ENCODE data around the gene ATP6V0E1. TPM values are rescaled to one million over a fixed set of nuclear protein-coding genes. Genes with fewer than 3 reads are reported as not detected.
"Not testable (repeated sequence)": the region's sequence is repeated elsewhere in the genome, so short reads cannot be mapped to it uniquely, and the experiment has no call there.

Gene ATP6V0E1
- total RNA-seq, 2 donors from 2014 or later: 102 to 104 TPM

- not testable (repeated sequence) for H3K4me3 Mint-ChIP-seq; H3K9me3 ChIP-seq (ENCODE audit: control insufficient read depth, low read length, poor library complexity, severe bottlenecking); DNase-seq; ATAC-seq; H3K27me3 Mint-ChIP-seq; H3K36me3 Mint-ChIP-seq (ENCODE audit: low read depth)
- peaks cover 42% of the 10 kb centered on the region for H3K4me1 Mint-ChIP-seq
- H3K27ac Mint-ChIP-seq: peak overlapping the region; percentile 89
These were observed 33.5 kb downstream of the ATP6V0E1 start for GRCh38 chr5:173017087-173017486.

- Mint-ChIP-seq H3K27me3 (no peaks in the 10 kb centered on the region), H3K4me1 (peaks cover 37% of the 10 kb centered on the region), H3K36me3 (ENCODE audit: low read depth) (no peaks in the 10 kb centered on the region), H3K27ac (peak overlapping the region; percentile 89), H3K4me3 (no peak overlapping the region)
- no peak for ATAC-seq
- no peaks in the 10 kb centered on the region for H3K9me3 ChIP-seq (ENCODE audit: control insufficient read depth, low read length, poor library complexity, severe bottlenecking)
- no peak for DNase-seq
These were observed 34.8 kb downstream of the ATP6V0E1 start for GRCh38 chr5:173018358-173018757.

- no peaks in the 10 kb centered on the region for H3K9me3 ChIP-seq (ENCODE audit: control insufficient read depth, low read length, poor library complexity, severe bottlenecking)
- Mint-ChIP-seq H3K36me3 (ENCODE audit: low read depth) (no peaks in the 10 kb centered on the region), H3K4me1 (peaks cover 34% of the 10 kb centered on the region), H3K27me3 (no peaks in the 10 kb centered on the region), H3K27ac (peak overlapping the region; percentile 89), H3K4me3 (no peak overlapping the region)
- ATAC-seq (no peak), DNase-seq (no peak)
These were observed 36.6 kb downstream of the ATP6V0E1 start for GRCh38 chr5:173020154-173020581.

GRCh38 chr5:173020643-173021042 lies 37.1 kb downstream of the ATP6V0E1 start:
- Mint-ChIP-seq H3K4me1 (peaks cover 32% of the 10 kb centered on the region), H3K36me3 (ENCODE audit: low read depth) (no peaks in the 10 kb centered on the region), H3K27ac (peak overlapping the region; percentile 89), H3K27me3 (no peaks in the 10 kb centered on the region), H3K4me3 (no peak overlapping the region)
- DNase-seq (no peak), ATAC-seq (no peak)
- H3K9me3 ChIP-seq (ENCODE audit: control insufficient read depth, low read length, poor library complexity, severe bottlenecking): no peaks in the 10 kb centered on the region

GRCh38 chr5:173025651-173026050 lies 42.1 kb downstream of the ATP6V0E1 start:
- no peaks in the 10 kb centered on the region for H3K9me3 ChIP-seq (ENCODE audit: control insufficient read depth, low read length, poor library complexity, severe bottlenecking)
- ATAC-seq (no peak), DNase-seq (no peak)
- Mint-ChIP-seq H3K4me3 (no peak overlapping the region), H3K27me3 (no peaks in the 10 kb centered on the region), H3K4me1 (peaks cover 8% of the 10 kb centered on the region), H3K36me3 (ENCODE audit: low read depth) (no peaks in the 10 kb centered on the region), H3K27ac (peak overlapping the region; percentile 82)

GRCh38 chr5:173027905-173028304 lies 44.3 kb downstream of the ATP6V0E1 start:
- Mint-ChIP-seq H3K4me1 (peaks cover 2% of the 10 kb centered on the region), H3K36me3 (ENCODE audit: low read depth) (no peaks in the 10 kb centered on the region), H3K27ac (no peak overlapping the region), H3K27me3 (no peaks in the 10 kb centered on the region), H3K4me3 (peak overlapping the region; percentile 39)
- H3K9me3 ChIP-seq (ENCODE audit: control insufficient read depth, low read length, poor library complexity, severe bottlenecking): no peaks in the 10 kb centered on the region
- no peak for DNase-seq
- ATAC-seq: no peak

GRCh38 chr5:173028811-173029327 lies 45.3 kb downstream of the ATP6V0E1 start:
- Mint-ChIP-seq H3K4me3 (no peak overlapping the region), H3K4me1 (peaks cover 8% of the 10 kb centered on the region), H3K27me3 (no peaks in the 10 kb centered on the region), H3K27ac (no peak overlapping the region), H3K36me3 (ENCODE audit: low read depth) (no peaks in the 10 kb centered on the region)
- ATAC-seq (no peak), DNase-seq (no peak)
- no peaks in the 10 kb centered on the region for H3K9me3 ChIP-seq (ENCODE audit: control insufficient read depth, low read length, poor library complexity, severe bottlenecking)

- peak; percentile 65 for ATAC-seq
- no peak for DNase-seq
- Mint-ChIP-seq H3K4me3 (no peak overlapping the region), H3K36me3 (ENCODE audit: low read depth) (no peaks in the 10 kb centered on the region), H3K27ac (no peak overlapping the region), H3K27me3 (no peaks in the 10 kb centered on the region), H3K4me1 (peaks cover 8% of the 10 kb centered on the region)
- H3K9me3 ChIP-seq (ENCODE audit: control insufficient read depth, low read length, poor library complexity, severe bottlenecking): no peaks in the 10 kb centered on the region
These were observed 45.9 kb downstream of the ATP6V0E1 start for GRCh38 chr5:173029499-173029921.

GRCh38 chr5:173032096-173032495 lies 48.5 kb downstream of the ATP6V0E1 start:
- DNase-seq; H3K4me3 Mint-ChIP-seq; H3K27me3 Mint-ChIP-seq; ATAC-seq; H3K9me3 ChIP-seq (ENCODE audit: control insufficient read depth, low read length, poor library complexity, severe bottlenecking); H3K36me3 Mint-ChIP-seq (ENCODE audit: low read depth): not testable (repeated sequence)
- H3K4me1 Mint-ChIP-seq: peaks cover 30% of the 10 kb centered on the region
- peak overlapping the region; percentile 79 for H3K27ac Mint-ChIP-seq

GRCh38 chr5:173032730-173033129 lies 49.2 kb downstream of the ATP6V0E1 start:
- no peak for ATAC-seq
- no peaks in the 10 kb centered on the region for H3K36me3 Mint-ChIP-seq (ENCODE audit: low read depth)
- peak overlapping the region; percentile 79 for H3K27ac Mint-ChIP-seq
- DNase-seq: no peak
- no peaks in the 10 kb centered on the region for H3K9me3 ChIP-seq (ENCODE audit: control insufficient read depth, low read length, poor library complexity, severe bottlenecking)
- H3K27me3 Mint-ChIP-seq: no peaks in the 10 kb centered on the region
- H3K4me1 Mint-ChIP-seq: peaks cover 33% of the 10 kb centered on the region
- H3K4me3 Mint-ChIP-seq: no peak overlapping the region

GRCh38 chr5:173033923-173034322 lies 50.4 kb downstream of the ATP6V0E1 start:
- H3K4me1 Mint-ChIP-seq: peaks cover 33% of the 10 kb centered on the region
- DNase-seq (no peak), ATAC-seq (no peak)
- H3K4me3 Mint-ChIP-seq: peak overlapping the region; percentile 52
- no peaks in the 10 kb centered on the region for H3K9me3 ChIP-seq (ENCODE audit: control insufficient read depth, low read length, poor library complexity, severe bottlenecking)
- no peaks in the 10 kb centered on the region for H3K27me3 Mint-ChIP-seq
- H3K36me3 Mint-ChIP-seq (ENCODE audit: low read depth): no peaks in the 10 kb centered on the region
- peak overlapping the region; percentile 79 for H3K27ac Mint-ChIP-seq

- no peaks in the 10 kb centered on the region for H3K36me3 Mint-ChIP-seq (ENCODE audit: low read depth)
- H3K4me1 Mint-ChIP-seq: peaks cover 41% of the 10 kb centered on the region
- no peaks in the 10 kb centered on the region for H3K27me3 Mint-ChIP-seq
- peak overlapping the region; percentile 90 for H3K4me3 Mint-ChIP-seq
- ATAC-seq: peak; percentile 50
- H3K27ac Mint-ChIP-seq: peak overlapping the region; percentile 97
- no peak for DNase-seq
- no peaks in the 10 kb centered on the region for H3K9me3 ChIP-seq (ENCODE audit: control insufficient read depth, low read length, poor library complexity, severe bottlenecking)
These were observed 52.5 kb downstream of the ATP6V0E1 start for GRCh38 chr5:173035904-173036707.

GRCh38 chr5:173039188-173039587 lies 55.6 kb downstream of the ATP6V0E1 start:
- Mint-ChIP-seq H3K36me3 (ENCODE audit: low read depth) (no peaks in the 10 kb centered on the region), H3K27me3 (no peaks in the 10 kb centered on the region), H3K4me3 (no peak overlapping the region), H3K4me1 (peaks cover 35% of the 10 kb centered on the region), H3K27ac (peak overlapping the region; percentile 49)
- ATAC-seq (no peak), DNase-seq (no peak)
- H3K9me3 ChIP-seq (ENCODE audit: control insufficient read depth, low read length, poor library complexity, severe bottlenecking): no peaks in the 10 kb centered on the region

GRCh38 chr5:173039964-173040363 lies 56.4 kb downstream of the ATP6V0E1 start:
- ATAC-seq (no peak), DNase-seq (no peak)
- Mint-ChIP-seq H3K27me3 (no peaks in the 10 kb centered on the region), H3K27ac (peak overlapping the region; percentile 49), H3K4me1 (peaks cover 29% of the 10 kb centered on the region), H3K4me3 (no peak overlapping the region), H3K36me3 (ENCODE audit: low read depth) (no peaks in the 10 kb centered on the region)
- H3K9me3 ChIP-seq (ENCODE audit: control insufficient read depth, low read length, poor library complexity, severe bottlenecking): no peaks in the 10 kb centered on the region

Measured in T-helper 17 cell (primary cell).